NCI-H446 (cell line): ENCODE measurements around the gene TCF4.
A peak's percentile ranks its signal among the peaks of the same experiment; 100 is the strongest.

Source experiments
- DNase-seq, 2 experiments: peaks; one replicate each; lab custom pipeline; 2025; lab: John Stamatoyannopoulos, UW

TCF4 gene

DNA sequence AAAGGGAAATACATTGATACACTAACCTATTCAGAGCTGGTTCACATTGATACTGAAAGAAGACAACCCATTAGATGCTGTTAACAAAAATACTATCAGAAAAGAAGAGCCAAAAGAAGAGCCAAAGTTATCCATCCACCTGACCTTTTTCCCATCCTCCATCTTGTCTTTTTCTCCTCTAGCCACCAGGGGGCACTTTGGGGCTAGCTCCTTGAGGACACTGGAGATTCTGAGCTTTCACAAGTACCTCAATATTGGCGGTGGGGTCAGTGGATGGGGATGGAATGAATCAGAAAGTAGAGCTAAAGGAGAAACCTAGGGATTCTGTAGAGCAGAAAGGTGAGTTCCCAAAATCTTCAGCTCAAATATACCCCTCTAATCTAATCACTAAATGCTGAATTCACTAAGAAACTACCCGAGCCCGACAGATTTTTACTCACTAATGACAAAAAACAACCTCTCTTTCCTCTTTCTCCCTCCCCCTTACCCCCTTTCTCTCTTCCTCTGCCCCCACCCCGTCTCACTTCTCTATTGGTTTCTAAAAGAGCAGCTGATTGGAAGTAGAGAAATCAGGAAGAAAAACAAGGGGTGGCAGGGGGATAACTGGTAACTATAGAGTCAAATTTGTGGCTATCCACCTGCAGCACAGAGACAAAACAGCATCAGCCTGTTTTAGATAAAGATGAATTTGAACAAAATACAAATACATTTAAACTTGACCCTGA lies 203.3 kb downstream of the TCF4 start:
- peak in 1 of 2 experiments; percentile 20 for DNase-seq

DNA sequence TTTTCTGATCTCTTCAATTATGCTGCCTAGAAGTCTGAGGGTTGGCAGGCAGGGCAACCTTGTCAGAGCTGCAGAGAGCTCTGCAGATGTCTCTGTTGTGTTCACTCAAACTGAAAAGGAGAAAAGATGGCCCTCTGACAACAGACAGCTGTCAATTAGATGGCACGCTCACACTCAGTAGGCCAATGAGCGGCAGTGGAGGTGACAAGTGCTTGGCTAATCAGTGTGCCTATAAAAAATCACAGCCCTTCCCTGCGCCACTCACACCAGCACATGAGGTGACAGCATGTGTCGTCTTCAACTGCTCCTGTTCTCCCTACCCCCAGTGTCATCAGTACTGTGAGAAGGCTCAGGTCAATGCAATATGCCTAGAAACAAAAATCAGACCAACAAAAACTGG lies 203.9 kb downstream of the TCF4 start:
- DNase-seq = no peak

DNA sequence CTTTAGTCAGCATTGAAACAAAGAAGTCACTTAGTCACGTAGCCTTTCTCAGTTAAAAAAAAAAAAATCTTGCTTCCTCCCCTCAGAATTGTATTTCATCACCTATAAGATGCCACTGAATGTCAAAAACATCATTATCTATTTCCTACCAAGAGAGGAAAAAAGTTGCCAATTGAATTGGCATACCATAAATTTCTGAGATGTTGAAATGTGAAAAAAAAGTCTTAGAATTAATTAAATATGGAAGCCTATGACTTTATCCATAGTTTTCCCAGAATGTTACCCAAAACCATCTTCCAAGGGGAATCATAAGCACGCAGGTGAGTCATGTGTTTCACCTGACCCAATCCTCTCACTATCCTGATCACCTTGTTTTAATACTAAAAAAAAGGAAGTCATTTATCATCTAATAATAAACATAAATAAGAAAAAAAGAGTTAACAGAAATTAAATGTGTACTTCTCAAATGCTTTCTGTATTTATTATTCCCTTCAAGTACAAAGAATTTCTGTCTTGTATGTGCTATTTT lies 205.7 kb downstream of the TCF4 start:
- no peak for DNase-seq

DNA sequence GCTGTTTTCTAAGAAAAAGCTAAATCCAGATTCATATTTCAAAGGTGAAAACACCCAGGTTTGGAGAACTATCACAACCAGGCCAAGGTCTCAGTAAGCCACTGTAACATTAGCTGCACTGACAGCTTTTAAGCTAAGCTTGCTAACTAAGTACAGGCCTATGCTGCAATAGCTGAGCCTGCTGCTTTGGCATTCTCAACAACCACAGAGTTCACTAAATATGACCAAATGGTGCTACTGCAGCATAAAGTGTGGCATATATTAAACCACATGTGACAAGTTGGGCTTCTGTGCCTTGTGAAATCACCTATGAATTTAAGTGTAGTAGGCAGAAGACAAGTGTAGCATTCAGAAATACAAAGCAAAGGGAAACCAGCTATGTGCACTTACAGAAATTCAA lies 206.7 kb downstream of the TCF4 start:
- no peak for DNase-seq

DNA sequence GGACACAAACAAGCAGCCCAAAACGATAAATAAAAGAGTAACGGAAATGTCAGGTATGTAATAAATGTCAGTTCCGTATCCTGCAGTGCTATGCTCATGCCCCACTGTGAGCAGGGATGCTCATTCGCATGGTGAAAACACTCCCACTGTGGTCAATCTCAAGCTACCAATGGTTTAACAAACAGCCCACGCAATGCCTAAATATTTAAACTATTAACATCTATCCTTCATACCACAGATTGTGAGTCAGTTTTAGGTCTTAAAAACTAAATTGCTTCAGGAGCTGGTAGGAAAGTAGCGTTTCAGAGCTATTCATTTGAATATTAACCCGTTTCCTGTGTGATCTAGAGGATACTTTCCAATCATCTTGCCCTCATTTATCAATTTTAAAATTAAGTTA lies 207.4 kb downstream of the TCF4 start:
- DNase-seq = no peak

DNA sequence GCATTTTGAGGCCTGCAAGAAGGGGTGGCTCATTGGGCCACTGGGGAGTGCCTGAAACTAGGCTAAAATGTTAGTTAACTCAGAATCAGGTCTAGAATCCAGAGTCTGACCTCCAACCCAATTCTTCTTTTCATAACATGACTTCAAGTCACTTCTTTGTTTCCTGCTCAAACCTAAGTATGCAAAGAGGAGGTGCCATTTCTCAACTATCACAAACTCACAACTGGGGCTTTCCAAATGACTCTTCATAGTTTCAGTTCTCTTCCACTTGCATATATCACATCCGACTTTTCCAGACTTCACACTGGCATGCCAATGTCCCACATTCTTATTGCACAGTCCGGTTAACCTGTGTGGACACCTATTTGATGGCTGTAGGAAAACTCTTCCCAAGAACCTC lies 211.6 kb downstream of the TCF4 start:
- DNase-seq = no peak

DNA sequence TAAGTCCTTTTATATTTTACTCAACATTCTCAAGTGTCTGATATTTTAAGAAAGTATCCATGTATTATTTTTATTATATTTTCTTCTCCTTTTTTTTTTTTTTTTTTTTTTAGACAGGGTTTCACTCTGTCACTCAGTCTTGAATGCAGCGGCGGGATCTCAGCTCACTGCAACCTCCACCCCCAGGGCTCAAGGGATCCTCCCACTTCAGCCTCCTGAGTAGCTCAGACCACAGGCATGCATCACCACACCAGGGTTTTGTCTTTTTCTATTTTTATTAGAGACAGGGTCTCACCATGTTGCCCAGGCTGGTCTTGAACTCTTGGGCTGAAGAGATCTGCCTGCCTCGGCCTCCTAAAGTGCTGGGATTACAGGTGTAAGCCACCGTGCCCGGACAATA lies 212.1 kb downstream of the TCF4 start:
- DNase-seq = no peak

DNA sequence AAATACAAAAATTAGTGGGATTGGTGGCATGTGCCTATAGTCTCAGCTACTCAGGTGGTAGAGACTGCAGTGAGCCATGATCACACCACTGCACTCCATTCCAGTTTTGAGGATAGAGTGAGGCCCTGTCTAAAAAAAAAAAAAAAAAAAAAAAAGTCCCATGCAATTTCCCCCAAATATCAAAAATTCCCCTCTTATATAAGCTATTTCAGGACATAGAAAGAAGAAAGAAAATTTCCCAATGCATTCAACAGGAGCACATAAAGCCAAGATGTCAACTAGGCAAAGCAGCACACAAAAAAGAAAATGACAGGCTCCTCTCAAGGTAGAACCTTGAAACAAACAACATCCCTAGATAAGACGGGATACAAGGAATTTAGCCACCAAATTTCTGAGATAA lies 213.3 kb downstream of the TCF4 start:
- no peak for DNase-seq

DNA sequence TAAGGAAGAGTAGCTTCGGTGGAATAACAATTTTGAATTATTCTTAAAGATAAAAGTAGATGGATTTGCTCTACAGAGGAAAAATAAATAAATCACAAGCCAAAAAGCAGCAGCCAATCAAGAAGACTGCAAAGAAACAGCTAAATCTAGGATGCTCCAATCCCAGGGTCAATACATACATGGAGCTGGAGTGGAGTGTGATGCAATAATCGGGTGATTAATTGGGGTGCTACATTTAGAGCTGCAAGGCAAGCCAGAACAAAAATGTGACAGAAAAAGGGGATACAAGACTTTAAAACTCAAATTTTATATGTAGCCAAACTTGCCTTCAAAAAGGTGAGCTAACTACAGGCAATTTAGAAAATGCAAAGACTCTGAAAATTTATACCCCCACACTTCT lies 215.8 kb downstream of the TCF4 start:
- DNase-seq = no peak

DNA sequence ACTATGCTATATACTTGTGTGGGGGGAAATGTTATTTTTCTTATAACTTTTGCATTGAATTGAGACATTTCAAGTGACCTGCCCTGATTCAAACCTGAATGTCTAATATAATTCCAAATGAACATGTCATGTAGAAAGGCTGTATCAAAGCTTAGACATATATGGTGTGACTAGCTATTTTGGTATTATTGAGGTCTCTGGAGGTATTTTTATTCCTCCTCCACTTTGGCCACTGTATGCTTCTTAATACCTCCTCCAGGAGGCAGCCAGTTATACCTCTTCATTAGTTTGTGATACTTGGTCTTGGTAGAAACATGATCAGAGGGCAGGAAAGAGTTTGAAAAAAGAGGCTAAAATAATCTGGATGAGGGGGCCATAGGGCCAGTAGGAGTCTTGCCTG lies 217.1 kb downstream of the TCF4 start:
- DNase-seq = no peak

DNA sequence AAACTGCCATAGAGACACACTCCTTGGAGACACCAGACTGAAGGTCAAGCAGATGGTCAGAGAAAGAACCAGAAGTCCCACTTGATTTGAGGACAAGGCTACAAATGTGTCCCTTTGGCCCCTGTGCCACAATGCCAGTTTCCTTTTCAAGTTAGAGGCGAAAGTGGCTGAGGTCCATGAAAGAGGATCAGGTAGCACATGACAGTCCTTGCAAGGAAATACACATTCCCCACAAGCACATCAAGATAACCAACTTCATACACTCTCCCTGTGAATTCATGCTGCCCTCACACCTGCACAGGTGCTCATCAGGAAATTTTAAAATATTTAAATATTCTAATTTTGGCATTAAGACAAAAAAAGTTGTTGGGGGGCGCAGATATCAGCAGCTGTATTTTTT lies 218.6 kb downstream of the TCF4 start:
- no peak for DNase-seq

DNA sequence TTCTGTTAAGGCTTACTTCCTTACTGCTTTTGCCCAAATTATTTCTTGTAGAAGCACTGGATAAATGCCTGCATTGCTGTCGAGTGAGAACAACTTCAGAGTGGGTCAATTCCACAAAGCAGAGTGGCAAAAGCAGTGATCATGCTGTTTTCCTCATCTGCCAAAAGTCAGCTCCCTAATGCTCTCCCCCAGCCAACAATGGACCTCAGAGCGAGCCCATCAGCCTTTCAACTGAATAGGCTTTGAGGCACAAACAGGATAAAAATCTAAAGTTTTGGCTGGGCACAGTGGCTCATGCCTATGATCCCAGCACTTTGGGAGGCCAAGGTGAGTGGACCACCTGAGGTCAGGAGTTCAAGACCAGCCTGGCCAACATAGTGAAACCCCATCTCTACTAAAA lies 222.7 kb downstream of the TCF4 start:
- no peak for DNase-seq

DNA sequence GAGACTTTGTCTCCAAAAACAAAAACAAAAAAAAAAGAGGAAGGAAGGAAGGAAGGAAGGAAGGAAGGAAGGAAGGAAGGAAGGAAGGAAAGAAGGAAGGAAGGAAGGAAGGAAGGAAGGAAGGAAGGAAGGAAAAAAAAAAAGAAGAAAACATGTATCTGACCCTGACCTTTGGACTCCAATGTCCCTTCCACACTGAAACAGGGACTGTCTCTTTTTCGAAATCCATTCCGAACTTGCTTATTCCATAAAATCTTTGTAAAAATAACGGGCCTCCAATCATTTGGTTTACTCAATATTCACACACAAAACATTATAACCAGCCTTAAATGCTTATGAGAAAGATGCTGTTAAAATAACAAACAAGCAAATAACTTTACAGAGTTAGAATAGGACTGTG lies 225.7 kb downstream of the TCF4 start:
- DNase-seq = no peak

DNA sequence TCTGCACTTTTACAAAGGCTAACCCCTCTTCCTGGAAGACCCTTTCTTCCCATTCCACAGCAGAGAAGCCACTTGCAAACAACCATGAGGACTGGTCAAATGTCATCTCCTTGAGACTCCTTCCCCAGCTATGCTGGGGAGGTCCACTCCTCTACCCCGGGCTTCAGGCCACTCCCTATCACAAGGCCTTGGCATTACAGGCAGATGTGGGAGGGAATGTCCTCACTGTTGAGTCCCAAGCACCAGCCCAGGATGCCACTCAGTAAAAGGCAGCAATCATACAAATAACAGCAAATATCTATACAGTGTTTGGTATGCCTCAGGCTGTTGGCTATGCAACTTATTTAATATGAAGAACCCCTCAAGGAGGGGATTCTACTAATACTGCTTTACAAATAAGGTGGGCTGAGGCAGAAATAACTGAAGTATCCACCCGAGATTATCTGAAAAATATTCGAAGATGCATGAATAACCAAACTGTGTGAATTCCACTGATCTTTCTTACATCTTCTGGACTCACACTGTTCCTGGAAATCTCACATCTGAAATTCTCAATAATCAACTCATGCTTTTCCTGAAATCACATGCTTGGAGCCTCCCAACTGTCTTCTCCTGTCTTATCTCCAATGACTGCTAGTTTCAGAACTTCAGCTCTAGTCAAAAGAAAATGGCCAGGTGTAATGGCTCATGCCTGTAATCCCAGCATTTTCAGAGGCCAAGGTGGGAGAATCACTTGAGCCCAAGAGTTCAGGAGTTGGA lies 226.3 kb downstream of the TCF4 start:
- DNase-seq = no peak

DNA sequence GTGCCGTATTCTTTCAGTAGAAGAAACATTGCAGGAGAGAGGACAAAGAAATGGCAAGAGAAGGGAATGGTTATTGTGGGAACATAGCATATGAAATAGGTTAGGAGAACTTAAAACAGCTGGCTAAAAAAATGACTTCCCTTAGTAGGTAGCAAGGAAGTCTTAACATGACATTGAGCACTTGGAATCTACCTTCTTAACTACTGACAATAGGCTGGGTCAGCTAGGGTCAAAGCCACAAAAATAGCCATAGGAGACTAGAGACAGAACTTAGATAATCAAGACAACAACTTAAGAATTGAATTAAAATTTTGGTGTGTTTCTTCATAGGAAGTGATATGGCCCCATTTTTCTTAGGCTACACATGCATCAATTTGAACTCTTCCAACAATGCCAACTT lies 227.9 kb downstream of the TCF4 start:
- no peak for DNase-seq

DNA sequence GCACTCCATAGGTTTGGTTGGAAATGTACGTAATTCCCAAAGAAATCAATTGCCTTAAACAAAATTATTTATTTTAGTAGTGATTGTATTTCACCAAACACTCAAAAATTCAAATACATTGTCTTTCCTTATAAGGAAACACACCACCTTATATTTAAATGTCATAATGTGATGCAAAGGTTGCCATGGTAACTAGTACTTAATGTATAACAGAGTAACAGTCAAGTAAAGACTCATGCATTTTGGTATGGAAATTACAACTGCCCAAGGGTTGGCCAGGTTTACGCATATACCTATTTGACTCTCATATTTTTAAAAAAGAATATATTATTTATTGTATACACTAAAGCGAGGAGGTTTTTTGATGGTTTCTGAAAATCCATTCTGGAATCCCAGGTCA lies 231.2 kb downstream of the TCF4 start:
- DNase-seq = no peak

DNA sequence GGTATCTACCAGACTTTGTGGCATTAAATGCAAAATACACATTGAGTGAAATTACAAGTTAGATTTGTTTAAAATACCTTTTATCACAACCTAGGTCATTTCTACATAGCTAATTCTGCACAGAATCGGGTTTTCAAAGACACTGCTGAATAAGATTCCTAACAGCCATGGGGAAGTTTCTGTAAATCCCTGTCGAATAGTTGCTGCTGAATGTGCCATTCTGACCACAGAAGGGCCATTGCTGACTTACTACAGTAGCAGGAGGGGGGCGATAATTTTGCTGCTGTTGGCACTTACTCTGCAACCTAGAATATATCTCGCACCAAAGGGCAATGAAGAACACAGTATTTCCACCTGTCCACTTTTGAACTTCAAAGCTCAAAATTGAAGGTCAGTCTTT lies 232.8 kb downstream of the TCF4 start:
- no peak for DNase-seq

DNA sequence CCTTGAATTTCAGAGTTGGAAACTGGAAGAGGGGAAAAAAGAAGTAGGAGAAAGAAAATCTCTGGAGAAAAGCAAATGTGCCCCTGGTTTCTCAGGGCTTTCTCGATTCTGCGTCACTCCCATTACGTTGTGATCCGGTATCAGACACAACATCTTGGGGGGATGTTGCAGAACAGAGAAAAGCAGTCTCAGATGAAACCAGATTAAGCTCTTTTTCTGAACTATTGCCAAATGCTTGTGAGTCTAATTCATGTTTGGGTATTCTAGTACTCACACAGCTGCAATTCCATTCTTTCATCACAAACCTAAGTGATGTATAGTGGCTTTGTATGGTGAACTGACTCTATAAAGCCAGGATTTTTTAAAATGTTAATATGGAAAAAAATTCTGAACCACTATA lies 233.2 kb downstream of the TCF4 start:
- DNase-seq = no peak

DNA sequence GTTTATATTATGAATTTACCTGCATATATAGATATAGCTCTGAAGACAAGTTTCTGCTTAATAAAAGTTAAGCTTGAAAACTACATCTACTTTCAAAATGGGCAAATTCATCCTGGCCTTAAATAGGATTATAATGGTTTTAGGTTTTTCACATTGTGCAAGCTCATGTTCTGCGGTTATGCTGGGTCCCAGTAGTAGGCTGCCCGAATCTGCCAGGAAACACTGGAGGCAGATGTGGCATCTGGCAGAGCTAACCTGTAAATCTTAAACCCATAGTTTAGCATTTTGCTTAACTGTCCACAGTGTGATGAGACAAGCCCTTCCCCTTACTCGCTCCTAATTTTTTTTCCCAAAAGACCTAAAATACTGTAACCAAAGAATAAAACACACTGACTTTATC lies 234.2 kb downstream of the TCF4 start:
- no peak for DNase-seq

DNA sequence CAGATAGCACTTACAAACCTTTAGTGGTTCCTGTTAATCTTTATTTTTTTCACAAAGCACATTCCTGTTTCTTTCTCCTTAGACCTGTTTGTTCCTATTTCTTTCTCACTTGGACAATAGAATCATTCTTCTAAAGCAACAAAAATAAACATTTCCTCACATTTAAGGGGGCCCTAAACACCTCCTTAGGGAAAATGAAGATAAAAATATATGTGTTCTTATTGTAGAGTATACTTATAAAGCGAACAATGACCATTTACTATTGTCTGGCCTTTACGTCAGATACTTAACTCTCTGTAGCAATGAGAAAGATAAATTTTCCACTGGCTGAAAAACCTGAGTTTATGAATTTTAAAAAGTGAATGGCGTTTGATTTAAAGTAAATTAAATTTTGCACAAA lies 234.6 kb downstream of the TCF4 start:
- no peak for DNase-seq

DNA sequence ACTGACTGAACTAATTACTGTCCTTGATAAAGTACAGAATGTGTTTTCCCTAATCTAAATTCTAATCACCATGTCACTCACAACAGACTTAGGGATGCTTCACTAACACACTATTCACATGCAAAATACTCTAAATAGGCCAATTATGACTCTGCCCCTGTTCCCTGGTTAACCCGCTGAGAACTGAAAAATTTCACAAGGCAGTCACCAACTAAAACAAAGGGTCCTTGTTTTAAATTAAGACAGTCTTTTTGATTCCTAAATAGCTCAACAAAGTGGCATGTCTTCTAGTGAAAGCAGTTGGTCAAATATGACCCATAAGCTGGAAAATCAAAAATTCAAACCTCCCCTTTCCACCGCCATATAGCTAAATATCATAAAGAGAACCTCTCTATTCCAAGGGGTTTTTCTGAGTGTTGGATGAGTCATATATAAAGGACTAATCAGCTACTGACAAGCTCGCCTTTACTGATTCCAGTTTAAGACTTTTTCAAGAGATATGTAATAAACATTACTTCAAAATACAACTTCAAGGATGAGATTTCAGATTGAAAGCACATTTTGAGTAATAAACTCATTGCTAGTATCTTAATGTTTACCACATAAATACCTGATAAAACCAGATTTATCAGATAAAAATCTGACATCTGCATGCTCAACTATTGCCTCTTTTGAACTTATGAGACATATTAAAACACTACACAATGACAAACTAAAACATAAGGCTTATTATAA lies 235.8 kb downstream of the TCF4 start:
- DNase-seq = no peak

DNA sequence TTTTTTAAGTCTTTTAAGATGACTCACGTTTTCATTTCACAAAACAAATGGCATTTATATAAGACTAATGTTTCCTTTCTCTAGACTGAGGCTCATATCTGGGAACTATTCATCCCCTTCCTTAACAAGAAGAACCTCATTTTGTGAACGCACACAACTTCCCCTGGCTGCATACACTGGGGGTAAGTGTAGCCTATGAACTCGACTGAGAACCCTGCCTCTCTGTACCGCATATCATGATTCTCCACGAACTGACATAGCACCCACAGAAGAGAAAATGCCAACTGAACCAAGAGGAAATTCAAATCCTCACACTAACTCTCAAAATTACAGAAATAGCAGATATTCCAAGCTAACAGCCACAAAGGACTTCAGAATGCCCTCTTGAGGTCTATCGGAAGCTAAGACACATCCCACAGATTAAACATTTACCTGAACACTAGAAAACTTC lies 236.7 kb downstream of the TCF4 start:
- DNase-seq = no peak

DNA sequence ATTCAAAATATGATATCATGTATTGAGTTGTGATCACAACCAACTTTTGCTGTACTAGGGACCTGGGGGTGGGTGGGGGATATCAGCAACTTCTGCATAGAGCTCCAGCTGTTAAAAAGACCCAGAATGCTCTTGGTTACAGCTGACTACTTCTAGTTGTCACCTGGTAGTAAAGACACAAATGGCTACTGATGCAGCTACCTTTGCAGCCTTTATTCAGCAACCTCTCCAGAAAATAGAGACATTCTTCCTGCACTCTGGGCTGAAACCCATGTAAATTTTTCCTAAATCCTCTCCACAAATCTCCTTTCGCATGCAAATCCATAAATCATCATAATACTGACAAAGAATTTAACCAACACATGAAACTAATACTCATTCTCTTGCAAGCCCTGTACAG lies 238.3 kb downstream of the TCF4 start:
- DNase-seq = no peak
